HepG2 (cell line): ENCODE data around the gene SGMS1. TPM values are rescaled to one million over a fixed set of nuclear protein-coding genes. Genes with fewer than 3 reads are reported as not detected.

Experiments used
- CCAR2 ChIP-seq: fragments of 200-400 bp; formaldehyde crosslinking; optimal IDR thresholded peaks from 2 replicates; pipeline ENCODE3; 2018; ENCODE audit warnings: low read depth, mild to moderate bottlenecking, low read length, moderate library complexity
- KLF13 ChIP-seq: sonication (generic); formaldehyde crosslinking; IDR thresholded peaks from 2 replicates; pipeline ENCODE4 v1.4.0; 2020; ENCODE audit warnings: mild to moderate bottlenecking, missing genetic modification reagents
- KLF15 ChIP-seq: sonication (generic); formaldehyde crosslinking; IDR thresholded peaks from 2 replicates; pipeline ENCODE4 v1.8.1; 2023; ENCODE audit warnings: borderline replicate concordance, mild to moderate bottlenecking, inconsistent platforms, missing genetic modification reagents, mixed read lengths
- MIER3 ChIP-seq: IDR thresholded peaks from 2 replicates; pipeline ENCODE4 v1.6.1; 2016; ENCODE audit warnings: missing compliant biosample characterization, borderline replicate concordance
- NFYB ChIP-seq: sonication (generic); formaldehyde crosslinking; IDR thresholded peaks from 2 replicates; pipeline ENCODE4 v1.4.0; 2020; ENCODE audit warnings: missing genetic modification reagents
- NPAS2 ChIP-seq: sonication (generic); formaldehyde crosslinking; IDR thresholded peaks from 2 replicates; pipeline ENCODE4 v1.8.0; 2022; ENCODE audit warnings: mild to moderate bottlenecking, missing genetic modification reagents, borderline replicate concordance
- PBX2 ChIP-seq: IDR thresholded peaks from 2 replicates; pipeline ENCODE4 v1.6.1; 2016; ENCODE audit warnings: control low read depth
- PTBP1 ChIP-seq: fragments of 200-400 bp; formaldehyde crosslinking; IDR thresholded peaks from 2 replicates; pipeline ENCODE4 v1.6.1; 2018; ENCODE audit warnings: low read length, low read depth; ENCODE audit not compliant: poor library complexity, severe bottlenecking
- RBM22 ChIP-seq: fragments of 200-400 bp; formaldehyde crosslinking; optimal IDR thresholded peaks from 2 replicates; pipeline ENCODE3; 2017; ENCODE audit warnings: mild to moderate bottlenecking, low read length, moderate library complexity
- SCMH1 ChIP-seq: sonication (generic); formaldehyde crosslinking; IDR thresholded peaks from 2 replicates; pipeline ENCODE4 v1.9.0; 2021; ENCODE audit warnings: missing genetic modification reagents, mild to moderate bottlenecking, borderline replicate concordance
- SIX1 ChIP-seq: sonication (generic); formaldehyde crosslinking; IDR thresholded peaks from 2 replicates; pipeline ENCODE4 v1.4.0; 2020; ENCODE audit warnings: missing genetic modification reagents, borderline replicate concordance
- SMC3 ChIP-seq: IDR thresholded peaks from 2 replicates; pipeline ENCODE4 v1.6.1; 2011; ENCODE audit warnings: low read length, improper control_type of control experiment
- SOX5 ChIP-seq: IDR thresholded peaks from 2 replicates; pipeline ENCODE4 v1.6.1; 2016; ENCODE audit warnings: borderline replicate concordance
- STAG1 ChIP-seq: sonication (generic); formaldehyde crosslinking; IDR thresholded peaks from 2 replicates; pipeline ENCODE4 v1.4.0; 2020; ENCODE audit warnings: missing genetic modification reagents
- TBP ChIP-seq: sonication (generic); formaldehyde crosslinking; IDR thresholded peaks from 2 replicates; pipeline ENCODE4 v1.5.0; 2020; ENCODE audit warnings: missing genetic modification reagents
- TFAP4 ChIP-seq: sonication (generic); IDR thresholded peaks from 2 replicates; pipeline ENCODE4 v1.6.1; 2016; ENCODE audit warnings: low read depth, borderline replicate concordance
- ZBTB7A ChIP-seq: sonication (generic); formaldehyde crosslinking; IDR thresholded peaks from 2 replicates; pipeline ENCODE4 v1.8.0; 2022; ENCODE audit warnings: mild to moderate bottlenecking, missing genetic modification reagents
- ZNF34 ChIP-seq: sonication (generic); formaldehyde crosslinking; IDR thresholded peaks from 2 replicates; pipeline ENCODE4 v1.4.0; 2020; ENCODE audit warnings: mild to moderate bottlenecking, missing genetic modification reagents, borderline replicate concordance
- ZNF382 ChIP-seq: sonication (generic); formaldehyde crosslinking; IDR thresholded peaks from 2 replicates; pipeline ENCODE4 v1.5.0; 2020; ENCODE audit warnings: missing genetic modification reagents, mild to moderate bottlenecking, borderline replicate concordance
- ZNF652 ChIP-seq: IDR thresholded peaks from 2 replicates; pipeline ENCODE4 v1.6.1; 2016; ENCODE audit warnings: low read depth, borderline replicate concordance
- ZNF777 ChIP-seq: sonication (generic); formaldehyde crosslinking; IDR thresholded peaks from 2 replicates; pipeline ENCODE4 v1.4.0; 2020; ENCODE audit warnings: missing genetic modification reagents
- polyA plus RNA-seq, 8 experiments: library from polyadenylated mRNA; depleted of rRNA in 3 of 8; stranded (reverse) in 7 of 8; unstranded in 1 of 8; fragments of >200 nt; fragmentation: Illumina TruSeq in 4 of 8; extraction: Trizol in 4 of 8; gene quantifications; 2 replicates each; pipeline versions ENCODE4 v1.2.1 to v1.2.3, GENCODE V29; 2011 to 2016; ENCODE audit warnings: low read depth in 4 of 8, missing spikeins in 1 of 8, mixed read lengths in 1 of 8; ENCODE audit not compliant: insufficient read depth in 1 of 8
- total RNA-seq, 5 experiments: library from RNA; depleted of rRNA; stranded (reverse); fragments of >200 nt; fragmentation: Illumina TruSeq; extraction: Trizol; gene quantifications; 2 replicates each; pipeline ENCODE4 v1.2.3, GENCODE V29; 2016; ENCODE audit warnings: low read depth in 1 of 5
- TF ChIP-seq, protein P1 (sequence below): sonication (generic); formaldehyde crosslinking; IDR thresholded peaks from 2 replicates; pipeline ENCODE4 v1.5.1; 2020; ENCODE audit warnings: missing genetic modification reagents, mild to moderate bottlenecking, borderline replicate concordance
- TF ChIP-seq, protein P2 (sequence below): sonication (generic); formaldehyde crosslinking; IDR thresholded peaks from 2 replicates; pipeline ENCODE4 v1.4.0; 2020; ENCODE audit warnings: missing genetic modification reagents

The SGMS1 gene
- total and polyA plus RNA-seq, 2 of the 13 experiments (the other 11 are each of a cell fraction or from before 2014, with no cell fraction given): 6.5 to 15.1 TPM

DNA sequence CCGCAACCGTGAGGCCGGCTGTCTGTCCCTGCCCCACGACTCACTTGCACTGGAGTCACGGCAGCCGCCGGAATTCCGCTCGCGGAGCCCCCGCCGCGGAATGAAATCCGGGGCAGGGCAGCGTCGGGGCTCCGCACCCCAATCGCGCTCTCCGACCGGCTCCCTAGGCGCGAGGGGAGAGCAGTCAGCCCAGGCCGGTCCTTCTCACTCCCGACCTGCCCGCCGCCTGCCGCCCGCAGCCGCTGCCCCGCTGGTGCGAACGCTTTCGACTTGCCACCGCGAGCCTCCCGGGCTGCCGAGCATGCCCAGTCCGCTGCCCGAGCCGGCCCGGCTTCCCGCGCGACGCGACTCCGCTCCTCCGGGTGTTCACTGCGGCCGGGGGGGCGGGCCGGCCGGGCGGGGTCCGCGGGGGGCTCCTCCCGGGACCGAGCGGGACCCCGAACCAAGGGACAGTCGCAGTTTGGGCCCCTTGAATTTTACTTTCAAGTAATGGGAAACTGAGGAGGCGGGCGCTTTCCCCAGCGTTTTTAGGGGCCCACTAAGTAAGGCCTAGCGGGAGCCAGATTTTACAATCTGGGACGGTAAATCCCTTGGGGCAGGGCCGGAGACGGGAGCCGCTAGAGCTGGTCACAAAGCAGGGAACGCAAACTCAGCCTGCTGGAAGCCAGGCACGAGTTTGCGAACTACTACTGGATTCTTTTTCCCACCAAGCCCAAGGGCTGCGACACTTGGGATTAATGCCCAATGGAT lies at the start of gene SGMS1 (continued):
- TF ChIP-seq SCMH1 (CRISPR knock-in tag) (no peak), ZBTB7A (CRISPR knock-in tag) (no peak), ZNF777 (CRISPR knock-in tag) (peak; percentile 76; the same call in 1 of the 2 replicates), KLF15 (no peak), STAG1 (CRISPR knock-in tag) (no peak; the same call in 1 of the 2 replicates), SIX1 (CRISPR knock-in tag) (no peak), NFYB (CRISPR knock-in tag) (no peak), SOX5 (no peak), PTBP1 (no peak), CCAR2 (no peak), ZNF34 (CRISPR knock-in tag) (0 out of 2 replicates have a peak, but pooled peaks have one; percentile 25), RBM22 (no peak), KLF13 (CRISPR knock-in tag) (no peak), ZNF382 (CRISPR knock-in tag) (no peak), ZNF652 (CRISPR knock-in tag) (no peak), PBX2 (CRISPR knock-in tag) (no peak), TFAP4 (0 out of 2 replicates have a peak, but pooled peaks have one; percentile 11), NPAS2 (CRISPR knock-in tag) (no peak), MIER3 (CRISPR knock-in tag) (peak; percentile 57; the same call in 1 of the 2 replicates), SMC3 (no peak), TBP (CRISPR knock-in tag) (no peak)
- TF ChIP-seq, protein P1, sequence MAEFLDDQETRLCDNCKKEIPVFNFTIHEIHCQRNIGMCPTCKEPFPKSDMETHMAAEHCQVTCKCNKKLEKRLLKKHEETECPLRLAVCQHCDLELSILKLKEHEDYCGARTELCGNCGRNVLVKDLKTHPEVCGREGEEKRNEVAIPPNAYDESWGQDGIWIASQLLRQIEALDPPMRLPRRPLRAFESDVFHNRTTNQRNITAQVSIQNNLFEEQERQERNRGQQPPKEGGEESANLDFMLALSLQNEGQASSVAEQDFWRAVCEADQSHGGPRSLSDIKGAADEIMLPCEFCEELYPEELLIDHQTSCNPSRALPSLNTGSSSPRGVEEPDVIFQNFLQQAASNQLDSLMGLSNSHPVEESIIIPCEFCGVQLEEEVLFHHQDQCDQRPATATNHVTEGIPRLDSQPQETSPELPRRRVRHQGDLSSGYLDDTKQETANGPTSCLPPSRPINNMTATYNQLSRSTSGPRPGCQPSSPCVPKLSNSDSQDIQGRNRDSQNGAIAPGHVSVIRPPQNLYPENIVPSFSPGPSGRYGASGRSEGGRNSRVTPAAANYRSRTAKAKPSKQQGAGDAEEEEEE (CRISPR knock-in tag): no peak
- TF ChIP-seq, protein P2, sequence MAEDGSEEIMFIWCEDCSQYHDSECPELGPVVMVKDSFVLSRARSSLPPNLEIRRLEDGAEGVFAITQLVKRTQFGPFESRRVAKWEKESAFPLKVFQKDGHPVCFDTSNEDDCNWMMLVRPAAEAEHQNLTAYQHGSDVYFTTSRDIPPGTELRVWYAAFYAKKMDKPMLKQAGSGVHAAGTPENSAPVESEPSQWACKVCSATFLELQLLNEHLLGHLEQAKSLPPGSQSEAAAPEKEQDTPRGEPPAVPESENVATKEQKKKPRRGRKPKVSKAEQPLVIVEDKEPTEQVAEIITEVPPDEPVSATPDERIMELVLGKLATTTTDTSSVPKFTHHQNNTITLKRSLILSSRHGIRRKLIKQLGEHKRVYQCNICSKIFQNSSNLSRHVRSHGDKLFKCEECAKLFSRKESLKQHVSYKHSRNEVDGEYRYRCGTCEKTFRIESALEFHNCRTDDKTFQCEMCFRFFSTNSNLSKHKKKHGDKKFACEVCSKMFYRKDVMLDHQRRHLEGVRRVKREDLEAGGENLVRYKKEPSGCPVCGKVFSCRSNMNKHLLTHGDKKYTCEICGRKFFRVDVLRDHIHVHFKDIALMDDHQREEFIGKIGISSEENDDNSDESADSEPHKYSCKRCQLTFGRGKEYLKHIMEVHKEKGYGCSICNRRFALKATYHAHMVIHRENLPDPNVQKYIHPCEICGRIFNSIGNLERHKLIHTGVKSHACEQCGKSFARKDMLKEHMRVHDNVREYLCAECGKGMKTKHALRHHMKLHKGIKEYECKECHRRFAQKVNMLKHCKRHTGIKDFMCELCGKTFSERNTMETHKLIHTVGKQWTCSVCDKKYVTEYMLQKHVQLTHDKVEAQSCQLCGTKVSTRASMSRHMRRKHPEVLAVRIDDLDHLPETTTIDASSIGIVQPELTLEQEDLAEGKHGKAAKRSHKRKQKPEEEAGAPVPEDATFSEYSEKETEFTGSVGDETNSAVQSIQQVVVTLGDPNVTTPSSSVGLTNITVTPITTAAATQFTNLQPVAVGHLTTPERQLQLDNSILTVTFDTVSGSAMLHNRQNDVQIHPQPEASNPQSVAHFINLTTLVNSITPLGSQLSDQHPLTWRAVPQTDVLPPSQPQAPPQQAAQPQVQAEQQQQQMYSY (CRISPR knock-in tag): peak; percentile 98
